HG03469 (cell line): ENCODE results near the gene PRODH.
"Not testable (repeated sequence)": the region's sequence is repeated elsewhere in the genome, so short reads cannot be mapped to it uniquely, and the experiment has no call there.

ENCODE experiments used
- ATAC-seq: cut with Tn5 transposase; IDR thresholded peaks from one replicate; pipeline ENCODE4 v1.9.1; 2021; ENCODE audit warnings: mild to moderate bottlenecking, moderate library complexity, moderate number of reproducible peaks; ENCODE audit not compliant: unreplicated experiment

PRODH gene

DNA sequence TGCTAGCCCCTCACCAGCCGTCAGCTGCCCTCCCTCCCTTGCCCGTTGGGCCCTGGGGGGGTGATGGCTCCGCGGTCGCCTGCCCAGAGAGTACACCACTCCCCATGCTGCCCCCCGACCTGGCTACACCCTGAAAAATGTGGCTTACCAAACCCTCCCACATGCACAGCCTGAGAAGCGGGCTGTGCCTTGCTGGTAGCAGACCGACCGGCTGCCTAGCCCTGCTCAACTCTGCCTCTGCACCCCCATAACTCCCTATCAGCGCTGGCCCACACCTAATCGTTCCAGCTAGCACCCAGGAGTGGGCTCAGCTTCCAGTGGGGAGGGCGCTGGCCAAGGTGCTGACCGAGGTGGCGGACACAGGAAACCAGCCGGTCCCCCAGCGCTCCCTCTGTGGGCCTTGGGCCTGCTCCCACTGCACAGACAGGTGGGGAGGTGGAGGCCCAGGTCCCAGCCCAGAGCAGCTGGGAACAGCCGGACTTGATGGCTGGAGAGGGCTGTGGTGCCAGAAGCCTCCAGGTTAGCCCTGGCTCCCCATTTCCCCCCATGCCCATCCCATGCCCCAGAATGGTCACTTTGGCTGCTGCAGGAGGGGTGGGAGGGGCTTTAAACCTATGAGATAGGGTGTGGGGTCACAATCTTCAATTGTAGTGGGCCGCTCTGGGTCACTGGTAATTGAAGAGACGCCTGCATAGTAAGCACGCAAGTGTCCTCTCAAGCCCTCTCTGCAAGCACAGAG lies 32.1 kb upstream of the PRODH start:
- no peak for ATAC-seq

GRCh38 chr22:18967391-18968010 lies 31.4 kb upstream of the PRODH start:
- not testable (repeated sequence) for ATAC-seq

- no peak for ATAC-seq
These were observed 30.7 kb upstream of the PRODH start for GRCh38 chr22:18966748-18967147.

GRCh38 chr22:18965526-18966421 lies 29.7 kb upstream of the PRODH start:
- no peak for ATAC-seq

DNA sequence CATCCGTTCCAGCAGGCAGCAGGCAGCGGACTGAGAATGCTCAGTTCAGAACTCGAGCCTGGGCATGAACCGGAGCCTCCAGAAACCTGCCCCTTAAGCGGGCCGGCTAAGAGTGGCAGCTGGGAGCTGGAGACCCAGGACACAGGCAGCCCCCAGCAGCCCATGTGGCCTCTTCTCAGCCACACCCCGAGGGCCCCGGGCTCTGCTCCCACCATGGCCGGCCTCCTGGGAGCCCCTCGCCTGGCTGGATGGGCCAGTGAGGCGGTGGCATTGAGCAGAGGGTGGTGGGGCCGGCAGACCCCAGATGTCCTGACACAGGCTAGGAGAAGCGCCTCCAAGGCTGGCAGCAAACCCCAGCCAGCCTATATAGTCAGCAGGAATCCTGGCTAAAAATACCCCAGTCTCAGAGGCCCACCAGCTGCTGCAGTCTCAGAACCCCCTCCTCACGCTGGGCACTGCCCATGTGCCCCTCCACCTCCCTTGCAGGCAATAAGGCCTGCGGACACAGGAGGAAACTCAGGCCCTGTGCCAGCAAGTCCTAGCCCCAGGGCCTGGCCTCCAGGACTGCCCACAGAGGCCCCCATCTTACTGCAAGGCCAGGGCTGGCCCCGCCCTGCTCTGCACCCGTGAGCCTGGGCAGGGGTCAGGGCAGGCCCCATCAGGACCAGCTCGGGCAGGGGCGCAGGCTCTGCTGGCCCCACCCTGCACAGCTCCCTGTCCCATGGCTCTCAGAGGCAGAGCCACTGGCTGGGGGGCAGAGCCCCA lies 28.6 kb upstream of the PRODH start:
- not testable (repeated sequence) for ATAC-seq

- not testable (repeated sequence) for ATAC-seq
These were observed 28.0 kb upstream of the PRODH start for GRCh38 chr22:18964051-18964450.

DNA sequence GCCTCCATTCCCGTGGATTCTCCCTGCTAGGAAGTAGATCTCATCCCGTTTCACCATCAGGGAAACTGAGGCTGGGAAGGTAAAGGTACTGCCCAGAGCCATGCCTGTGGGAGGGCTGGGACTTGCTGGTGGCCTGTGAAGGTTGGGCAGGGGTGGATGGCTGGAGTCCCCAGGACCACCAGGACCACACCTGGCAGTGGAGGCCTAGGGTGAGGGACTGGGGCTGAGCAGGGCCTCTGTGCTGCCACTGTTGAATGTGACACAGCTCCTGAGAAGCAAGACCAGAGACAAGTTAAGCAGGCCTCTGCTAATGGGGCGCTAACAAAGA lies 26.2 kb upstream of the PRODH start:
- ATAC-seq, result no peak

- not testable (repeated sequence) for ATAC-seq
These were observed 25.7 kb upstream of the PRODH start for GRCh38 chr22:18961632-18962307.

DNA sequence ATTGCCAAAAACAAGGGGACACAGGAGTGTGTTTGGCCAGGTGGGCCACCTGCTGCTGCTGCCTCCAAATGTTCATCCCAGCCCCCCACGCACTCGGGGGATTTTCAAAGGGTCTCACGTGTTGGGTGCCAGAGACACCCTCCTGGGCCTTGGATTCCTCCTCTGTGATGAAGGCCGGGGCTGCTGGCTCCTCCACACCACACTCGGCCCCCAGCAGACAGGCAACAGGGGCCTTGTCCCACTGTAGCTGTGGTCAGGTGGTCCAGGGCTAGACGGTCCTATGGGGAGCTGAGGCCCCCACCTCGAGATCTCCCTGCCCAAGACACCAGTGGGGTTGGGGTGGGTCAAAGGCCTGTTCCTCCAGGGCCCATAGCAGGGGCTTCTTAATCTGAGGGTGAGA lies 25.1 kb upstream of the PRODH start:
- ATAC-seq, result not testable (repeated sequence)

DNA sequence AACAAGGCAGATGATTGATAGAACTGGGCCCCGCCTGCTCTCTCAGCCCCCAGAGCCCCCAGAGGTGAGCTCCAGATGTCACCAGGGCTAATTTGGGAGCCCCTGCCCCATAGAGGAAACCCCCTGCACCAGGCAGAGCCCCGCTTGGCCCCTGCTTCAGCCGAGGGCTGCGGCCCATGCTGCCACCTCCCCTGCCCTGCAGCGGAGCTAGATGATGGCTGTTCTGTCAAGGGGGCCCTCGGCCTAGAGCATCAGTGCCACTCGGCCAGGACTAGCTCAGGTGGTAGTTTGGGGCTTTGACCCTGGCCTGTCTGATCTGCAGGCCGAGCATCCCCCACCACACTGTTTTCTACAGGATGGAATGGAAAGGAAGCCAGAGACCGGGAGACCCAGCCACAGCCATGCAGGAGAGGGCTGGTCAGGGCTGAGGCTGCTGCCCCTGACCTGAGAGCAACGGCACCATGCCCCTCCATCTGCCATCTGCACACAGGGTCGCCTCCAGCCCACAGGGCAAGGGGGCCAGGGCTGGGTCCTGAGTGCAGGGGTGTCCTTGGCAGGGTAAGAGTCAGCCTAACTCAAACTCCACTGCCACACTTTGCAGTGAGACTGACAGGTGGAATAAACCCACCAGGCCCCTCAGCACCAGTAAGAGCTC lies 24.2 kb upstream of the PRODH start:
- ATAC-seq, result not testable (repeated sequence)

- ATAC-seq, result not testable (repeated sequence)
These were observed 23.6 kb upstream of the PRODH start for GRCh38 chr22:18959741-18960140.

- ATAC-seq, result not testable (repeated sequence)
These were observed 23.2 kb upstream of the PRODH start for GRCh38 chr22:18959266-18959665.

DNA sequence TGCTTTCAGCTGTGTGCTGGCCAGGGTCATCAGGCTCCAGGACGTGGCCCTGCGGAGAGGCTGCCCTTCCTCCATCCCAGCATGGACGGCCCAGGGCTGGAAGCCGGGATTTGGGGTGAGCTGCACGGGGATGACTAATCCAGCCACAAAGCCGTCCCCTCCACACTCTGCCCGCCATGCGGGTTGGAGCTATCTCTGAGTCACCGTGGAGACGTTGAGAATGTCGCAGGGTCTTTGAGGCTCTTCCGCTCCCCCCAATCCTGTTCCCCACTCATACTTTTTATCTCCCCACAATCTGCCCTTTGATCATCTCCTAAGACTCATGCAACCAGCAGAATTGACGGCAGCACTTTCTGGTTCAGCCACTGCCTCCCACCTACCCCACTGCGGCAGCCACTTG lies 22.6 kb upstream of the PRODH start:
- ATAC-seq, result not testable (repeated sequence)

DNA sequence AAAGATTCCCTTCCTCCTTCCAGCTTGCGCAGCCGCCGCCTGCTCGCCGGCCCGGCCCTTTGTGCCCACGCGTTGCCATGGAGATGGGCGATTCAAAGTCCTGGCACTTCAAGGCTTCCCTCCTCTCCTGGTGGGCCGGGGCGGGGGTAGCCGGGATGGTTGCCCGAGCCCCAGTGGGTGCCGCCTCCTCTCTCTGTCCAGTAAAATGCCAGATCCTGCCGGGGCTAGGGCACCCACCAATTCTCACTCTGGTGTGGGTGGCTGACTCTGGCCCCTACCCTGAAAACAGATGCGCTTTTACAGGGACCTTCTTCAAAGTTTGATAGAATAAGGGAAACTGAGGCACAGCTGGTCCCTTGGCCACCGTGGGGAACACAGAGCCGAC lies 22.2 kb upstream of the PRODH start:
- not testable (repeated sequence) for ATAC-seq

GRCh38 chr22:18957621-18958320 lies 21.7 kb upstream of the PRODH start:
- ATAC-seq, result not testable (repeated sequence)

DNA sequence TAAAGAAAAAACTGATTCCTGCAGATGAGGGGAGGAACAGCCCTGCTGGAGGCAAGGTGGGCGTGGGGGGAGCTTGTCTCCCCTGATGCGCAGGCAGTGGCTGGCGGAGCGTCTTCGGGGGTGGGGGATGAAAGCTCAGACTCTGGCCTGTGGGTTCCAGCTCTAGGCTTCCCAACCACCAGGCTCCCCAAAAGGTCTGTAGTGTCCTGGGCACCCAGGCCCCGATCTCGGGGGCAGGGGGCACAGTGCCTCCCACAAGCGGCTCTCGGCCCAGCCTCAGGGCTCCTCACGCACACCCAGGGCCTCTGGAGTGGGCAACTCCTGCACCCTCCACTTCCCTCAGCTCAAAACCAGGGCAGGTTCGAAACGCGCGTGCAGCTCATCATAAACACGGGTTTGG lies 20.9 kb upstream of the PRODH start:
- not testable (repeated sequence) for ATAC-seq

DNA sequence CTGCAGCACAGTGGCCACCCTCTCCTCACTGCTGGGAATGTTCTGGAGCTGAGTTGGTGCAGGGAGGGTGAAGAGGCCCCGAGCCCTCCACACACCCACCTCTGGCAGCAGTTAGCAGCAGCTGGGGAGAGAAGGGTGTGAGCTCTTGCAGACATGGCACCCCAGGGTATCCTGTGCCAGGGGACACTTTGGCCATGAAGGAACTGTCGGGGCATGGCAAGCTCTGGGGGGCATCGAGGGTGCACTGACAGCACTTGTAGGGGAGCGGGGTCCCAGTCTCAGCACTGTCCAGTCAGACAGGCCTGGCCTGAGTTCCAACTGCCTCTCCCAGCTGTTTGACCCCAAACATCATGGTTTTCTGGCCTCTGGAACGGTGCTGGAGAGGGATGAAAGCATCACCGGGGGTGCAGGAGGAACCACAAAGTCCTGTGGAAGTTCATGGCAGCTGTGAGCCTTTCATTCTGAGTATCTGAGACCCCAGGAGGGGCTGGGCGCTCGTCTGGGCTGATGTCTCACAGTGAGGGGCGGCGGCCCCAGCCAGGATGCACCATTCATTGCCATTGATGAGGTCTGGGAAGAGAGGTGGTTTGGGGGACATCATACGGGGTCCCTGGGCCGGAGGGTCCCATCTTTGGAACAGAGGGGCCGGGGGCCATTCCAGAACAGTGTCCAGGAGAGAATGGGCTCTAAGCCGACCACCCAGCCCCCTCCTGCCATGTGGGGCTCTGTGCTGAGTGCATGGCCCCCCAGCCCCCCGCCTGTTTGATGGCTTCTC lies 20.2 kb upstream of the PRODH start:
- ATAC-seq, result not testable (repeated sequence)

DNA sequence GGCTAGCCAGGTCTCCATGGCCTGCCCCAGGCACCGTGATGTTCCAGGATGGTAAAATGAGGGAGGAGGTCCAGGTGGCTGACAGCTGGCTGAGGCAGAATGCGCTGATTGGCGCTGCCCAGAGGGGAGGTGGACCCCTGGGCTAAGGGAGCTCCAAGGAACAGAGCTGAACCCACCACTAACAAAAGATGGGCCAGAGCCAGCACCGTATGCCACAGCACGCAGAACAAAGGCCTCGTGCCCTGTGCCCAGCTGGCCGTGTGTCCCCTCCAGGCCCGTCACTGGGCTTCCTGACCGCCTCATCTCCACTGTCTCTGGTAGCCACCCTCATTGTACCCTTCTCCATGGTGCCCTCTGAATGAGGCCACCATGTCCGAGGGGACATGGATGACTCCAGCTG lies 19.6 kb upstream of the PRODH start:
- ATAC-seq, result no peak
